NCI-H526 (cell line): ENCODE results near the gene HERC5.
A peak's percentile ranks its signal among the peaks of the same experiment; 100 is the strongest.
"Not testable (repeated sequence)": the region's sequence is repeated elsewhere in the genome, so short reads cannot be mapped to it uniquely, and the experiment has no call there.

ENCODE experiments used
- DNase-seq, 2 experiments: peaks; one replicate each; lab custom pipeline; 2025; lab: John Stamatoyannopoulos, UW

Gene HERC5

DNA sequence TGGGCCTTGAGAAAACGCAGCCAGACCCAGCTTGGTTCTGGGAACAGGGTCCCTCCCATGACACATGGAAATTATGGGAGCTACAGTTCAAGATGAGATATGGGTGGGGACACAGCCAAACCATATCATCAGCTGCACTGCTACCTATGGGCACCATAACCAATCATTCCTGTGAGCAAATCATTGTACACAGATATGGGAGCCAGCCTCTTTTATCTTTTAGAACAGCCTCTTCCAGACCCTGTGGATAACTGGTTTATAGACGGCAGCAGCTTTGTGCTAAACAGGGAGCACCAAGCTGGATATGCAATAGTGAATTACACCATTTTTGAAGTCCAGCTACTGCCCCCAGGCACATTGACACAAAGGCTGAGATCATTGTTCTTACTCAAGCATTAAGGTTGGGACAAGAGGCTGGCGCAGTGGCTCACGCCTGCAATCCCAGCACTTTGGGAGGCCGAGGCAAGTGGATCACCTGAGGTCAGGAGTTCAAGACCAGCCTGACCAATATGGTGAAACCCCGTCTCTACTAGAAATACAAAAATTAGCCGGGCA is 8.6 kb upstream of the HERC5 start:
- DNase-seq = not testable (repeated sequence)

DNA sequence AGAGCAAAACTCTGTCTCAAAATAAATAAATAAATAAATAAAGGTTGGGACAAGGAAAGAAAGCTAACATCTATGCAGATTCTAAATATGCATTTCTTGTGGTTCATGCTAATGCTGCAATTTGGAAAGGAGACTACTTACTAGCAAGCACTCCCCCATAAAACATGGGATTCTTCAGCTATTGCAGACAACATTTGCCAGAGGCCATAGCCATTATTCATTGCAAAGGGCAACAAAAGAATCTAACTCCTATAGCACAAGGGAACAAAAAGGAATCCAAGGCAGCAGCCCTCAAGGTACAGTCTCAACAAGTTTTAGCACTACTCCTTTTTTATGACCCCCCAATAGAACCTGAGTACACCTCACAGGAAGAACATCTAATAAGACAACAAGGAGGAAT is 8.0 kb upstream of the HERC5 start:
- no peak for DNase-seq

DNA sequence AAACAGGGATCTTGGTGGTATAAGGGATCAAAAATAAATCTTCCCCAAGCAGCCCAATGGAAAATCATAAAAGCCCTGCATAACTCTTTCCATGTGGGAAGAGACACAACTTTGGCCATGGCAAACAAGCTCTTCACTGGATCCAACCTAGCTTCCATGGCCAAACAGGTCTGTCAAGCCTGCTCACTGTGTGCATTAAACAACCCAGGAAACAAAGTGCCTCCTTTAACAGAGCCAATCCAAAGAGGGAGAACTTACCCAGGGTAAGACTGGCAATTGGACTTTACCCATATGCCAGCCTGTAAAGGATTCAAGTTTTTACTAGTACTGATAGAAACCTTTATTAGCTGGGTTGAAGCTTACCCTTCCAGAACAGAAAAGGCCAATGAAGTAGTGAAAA is 7.6 kb upstream of the HERC5 start:
- no peak for DNase-seq

DNA sequence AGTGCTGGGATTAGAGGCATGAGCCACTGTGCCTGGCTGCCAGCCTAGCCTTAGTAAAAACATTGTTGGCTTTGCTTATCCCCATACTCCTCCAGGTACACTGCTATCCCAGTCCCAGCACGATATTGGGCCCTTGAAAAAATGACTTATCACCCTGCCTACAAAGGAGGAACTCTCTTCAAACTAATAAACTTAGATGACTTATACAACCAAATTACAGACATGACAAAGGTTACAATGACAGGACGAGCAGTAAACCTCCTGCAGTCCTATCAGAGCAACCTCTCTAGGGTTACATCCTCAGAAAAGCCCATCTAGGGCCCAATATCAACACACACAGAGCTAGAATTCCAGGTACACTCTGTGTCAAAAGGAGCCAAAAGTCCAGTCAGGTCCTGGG is 5.7 kb upstream of the HERC5 start:
- no peak for DNase-seq

DNA sequence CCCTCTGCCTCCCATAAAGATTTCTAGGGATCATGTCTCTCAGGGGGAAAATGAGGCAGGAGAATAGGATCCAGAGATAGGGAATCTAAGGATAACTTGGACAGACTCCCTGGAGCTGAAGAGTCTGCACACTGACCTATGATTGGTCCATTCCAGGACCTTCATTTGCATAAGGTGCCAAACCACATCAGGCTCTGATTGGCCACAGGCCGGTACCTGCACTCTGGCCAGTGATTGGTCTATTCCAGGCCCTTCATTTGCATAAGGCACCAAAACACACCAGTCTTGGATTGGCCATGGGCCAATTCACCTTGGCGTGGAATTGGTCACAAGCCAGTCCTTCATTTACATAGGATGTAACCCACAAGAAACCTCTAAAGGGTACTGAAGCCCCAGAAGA is 4.0 kb upstream of the HERC5 start:
- no peak for DNase-seq

DNA sequence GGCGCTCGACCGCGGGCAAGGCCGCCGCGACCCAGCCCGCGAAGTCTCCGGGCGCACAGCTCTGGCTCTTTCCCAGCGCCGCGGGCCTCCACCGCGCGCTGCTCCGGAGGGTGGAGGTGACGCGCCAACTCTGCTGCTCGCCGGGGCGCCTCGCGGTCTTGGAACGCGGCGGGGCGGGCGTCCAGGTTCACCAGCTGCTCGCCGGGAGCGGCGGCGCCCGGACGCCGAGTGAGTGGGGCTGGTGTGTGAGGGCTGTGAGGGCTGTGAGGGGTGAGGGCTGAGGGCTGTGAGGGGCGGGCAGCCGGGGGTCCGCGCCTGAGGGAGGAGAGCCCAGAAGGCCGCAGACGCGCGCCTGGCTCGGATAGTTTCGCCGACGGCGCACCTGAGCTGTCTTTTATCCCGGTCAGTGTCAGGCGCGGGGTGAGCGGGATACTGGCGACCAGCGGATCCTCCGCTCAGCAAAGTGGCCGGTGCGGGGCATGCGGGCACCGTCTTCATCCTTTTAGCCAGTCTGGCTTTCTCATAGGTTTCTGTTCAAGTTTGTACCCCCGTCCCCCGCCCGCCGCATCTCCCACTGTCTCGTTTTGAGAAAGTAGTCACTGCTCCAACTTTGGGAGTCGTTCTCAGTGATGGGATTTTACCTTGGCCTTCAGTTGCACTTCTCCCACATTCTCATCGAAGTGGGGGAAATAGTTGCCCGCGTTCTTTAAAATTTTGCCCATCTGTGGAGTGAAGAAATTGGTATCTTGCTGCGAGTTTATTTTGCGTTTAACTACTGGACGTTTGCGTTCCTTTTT is 586 bp downstream of the HERC5 start:
- DNase-seq = peak in 1 of 2 experiments; percentile 63

DNA sequence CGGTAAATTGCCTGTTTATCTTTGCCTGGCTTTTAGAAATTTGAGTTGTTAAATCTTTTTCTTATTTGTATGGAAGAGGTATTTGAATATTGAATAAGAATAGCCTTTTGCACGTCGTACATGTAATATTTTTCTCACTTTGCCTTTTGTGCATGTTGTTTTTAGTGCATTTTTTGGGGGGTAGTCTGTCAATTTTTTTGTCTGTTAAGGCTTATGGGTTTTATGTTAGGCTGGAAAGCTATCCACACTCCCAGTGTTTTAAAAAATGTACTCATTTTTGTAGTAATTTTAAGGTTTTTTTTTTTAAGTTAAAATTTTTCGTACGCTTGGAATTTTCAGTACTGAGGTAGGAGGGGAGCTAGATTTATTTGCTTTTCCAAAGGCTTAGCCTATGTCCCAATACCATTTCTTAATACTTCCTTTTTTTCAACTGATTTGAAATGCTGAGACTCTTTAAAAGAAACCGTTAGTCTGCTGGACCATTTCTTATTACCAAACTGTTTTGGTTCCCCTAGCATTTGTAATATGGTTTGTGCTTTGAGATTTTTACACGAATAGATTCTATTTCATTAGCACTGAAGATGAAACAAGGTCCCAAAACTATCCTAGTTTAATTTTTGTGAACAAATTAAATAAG is 1.3 kb downstream of the HERC5 start:
- no peak for DNase-seq

DNA sequence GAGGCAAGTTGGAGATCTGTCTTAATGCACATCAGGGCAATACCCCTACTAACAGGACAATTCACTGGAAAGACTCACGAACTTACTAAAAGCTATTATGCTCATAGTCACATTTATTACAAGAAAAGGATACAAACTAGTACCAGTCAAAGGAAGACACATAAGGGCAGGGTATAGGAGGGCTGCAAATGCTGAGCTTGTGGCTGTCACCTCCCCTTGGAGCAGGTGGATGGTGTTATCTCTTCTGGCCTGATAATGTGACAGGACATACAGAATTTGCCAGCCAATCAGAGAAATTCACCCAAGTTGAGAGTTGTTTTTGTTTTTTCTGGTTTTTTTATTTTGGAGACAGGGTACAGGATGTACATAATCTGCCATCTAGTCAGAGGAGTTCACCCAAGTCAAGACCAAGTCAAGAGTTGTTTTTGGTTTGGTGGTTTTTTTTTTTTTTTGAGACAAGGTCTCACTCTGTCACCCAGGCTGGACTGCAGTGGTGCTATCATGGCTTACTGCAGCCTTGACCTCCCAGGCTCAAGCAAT is 8.8 kb downstream of the HERC5 start:
- no peak for DNase-seq

DNA sequence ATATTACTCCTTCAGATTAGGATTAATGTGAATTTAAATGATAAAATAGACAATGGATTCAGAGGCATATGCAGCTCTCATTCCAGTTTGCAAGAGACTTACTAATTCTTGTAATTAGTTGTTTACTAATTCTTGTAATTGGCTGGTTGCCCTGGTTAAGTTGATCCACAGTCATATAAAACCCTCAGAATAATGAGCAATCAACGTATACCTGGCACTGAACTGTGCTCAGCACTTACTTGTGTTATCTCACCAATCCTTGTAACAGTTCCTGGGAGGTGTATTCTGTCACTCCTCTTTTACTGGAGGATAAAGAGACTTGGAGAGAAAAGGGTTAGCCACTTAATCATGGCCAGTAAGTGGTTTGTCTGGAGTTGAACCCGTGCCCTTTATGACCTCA is 10.5 kb downstream of the HERC5 start:
- DNase-seq = no peak

DNA sequence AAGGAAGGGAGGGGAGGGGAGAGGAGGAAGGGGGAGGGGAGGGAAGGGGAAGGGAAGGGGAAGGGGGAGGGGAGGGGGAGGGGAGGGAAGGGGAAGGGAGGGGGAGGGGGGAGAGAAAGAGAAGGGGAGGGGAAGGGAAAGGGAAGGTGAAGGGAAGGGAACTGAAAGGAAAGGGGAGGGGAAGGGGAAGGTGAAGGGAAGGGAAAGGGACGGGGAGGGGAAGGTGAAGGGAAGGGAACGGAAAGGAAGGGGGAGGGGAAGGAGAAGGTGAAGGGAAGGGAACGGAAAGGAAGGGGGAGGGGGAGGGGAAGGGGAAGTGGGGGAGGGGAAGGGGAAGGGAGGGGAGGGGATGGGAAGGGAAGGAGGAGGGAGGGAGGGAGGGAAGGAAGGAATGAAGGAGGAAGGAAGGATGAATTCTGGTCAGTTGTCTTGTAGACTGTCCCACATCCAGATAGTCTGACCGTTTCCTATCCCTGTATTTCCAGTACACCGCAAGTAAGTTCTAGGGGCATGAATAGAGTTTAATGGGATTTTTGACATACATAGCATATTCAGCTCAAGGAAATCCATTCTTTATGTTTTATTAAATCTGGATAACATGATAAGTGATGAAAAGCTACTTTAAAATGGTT is 20.4 kb downstream of the HERC5 start:
- no peak for DNase-seq

DNA sequence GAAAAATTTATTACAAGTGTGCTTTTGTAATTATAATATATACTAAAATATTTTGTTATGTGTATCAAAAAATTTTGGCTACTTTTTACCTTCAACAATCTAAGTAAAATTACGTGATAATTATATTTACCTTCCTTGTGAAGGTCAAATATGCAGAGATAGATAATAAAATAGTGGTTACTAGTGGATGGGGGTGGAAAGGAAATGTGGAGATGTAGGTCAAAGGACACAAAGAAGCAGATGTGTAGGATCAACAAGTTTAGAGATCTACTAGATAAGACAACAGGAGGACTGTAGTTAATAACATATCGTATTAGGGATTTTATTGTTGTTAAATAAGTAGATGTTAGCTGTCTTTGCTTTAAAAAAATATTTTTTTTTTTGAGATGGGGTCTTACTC is 21.3 kb downstream of the HERC5 start:
- no peak for DNase-seq

DNA sequence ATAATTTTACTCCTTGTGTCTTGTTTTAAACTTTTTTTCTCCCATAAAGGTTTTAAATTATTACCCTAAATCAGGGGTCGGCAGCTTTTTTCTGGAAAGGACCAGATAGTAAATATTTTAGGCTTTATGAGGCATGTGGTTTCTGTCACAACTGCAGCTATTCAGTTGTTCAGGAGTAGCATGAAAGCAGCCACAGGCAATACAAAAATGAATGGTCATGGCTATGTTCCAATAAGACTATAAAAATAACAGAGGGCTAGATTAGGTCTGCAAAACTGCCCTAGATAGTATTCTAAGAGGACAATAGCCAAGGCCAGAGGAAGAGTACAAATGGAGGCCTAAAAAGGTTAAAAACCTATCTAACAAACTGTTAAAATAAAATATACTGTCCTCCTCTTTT is 24.6 kb downstream of the HERC5 start:
- DNase-seq = no peak

DNA sequence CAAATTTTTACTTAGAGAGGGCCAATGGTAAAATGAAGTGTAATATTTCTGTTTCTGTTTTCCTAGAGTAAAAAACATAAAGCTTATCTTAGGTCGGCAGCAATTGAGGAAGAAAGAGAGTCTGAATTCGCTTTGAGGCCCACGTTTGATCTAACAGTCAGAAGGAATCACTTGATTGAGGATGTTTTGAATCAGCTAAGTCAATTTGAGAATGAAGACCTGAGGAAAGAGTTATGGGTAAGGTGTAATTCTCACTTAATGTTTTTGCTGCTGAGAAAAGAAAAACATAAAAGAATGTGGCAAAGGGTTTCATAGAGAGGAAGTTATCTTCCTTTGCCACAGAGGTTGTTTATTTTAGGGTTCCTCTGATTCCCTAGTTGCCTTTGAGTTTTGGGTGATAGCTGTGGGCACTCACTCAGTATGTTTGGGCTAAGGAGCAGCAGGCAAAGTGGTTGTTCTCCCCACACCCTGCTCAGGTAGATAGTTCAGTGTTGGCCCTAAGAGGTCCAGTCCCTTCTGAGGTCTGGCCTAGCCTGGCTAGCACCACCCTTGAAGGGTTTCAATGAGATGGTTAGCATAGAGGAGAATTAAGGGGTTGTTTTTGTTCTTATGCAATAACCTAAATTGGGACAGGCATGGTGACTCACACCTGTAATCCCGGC is 32.3 kb downstream of the HERC5 start:
- no peak for DNase-seq

DNA sequence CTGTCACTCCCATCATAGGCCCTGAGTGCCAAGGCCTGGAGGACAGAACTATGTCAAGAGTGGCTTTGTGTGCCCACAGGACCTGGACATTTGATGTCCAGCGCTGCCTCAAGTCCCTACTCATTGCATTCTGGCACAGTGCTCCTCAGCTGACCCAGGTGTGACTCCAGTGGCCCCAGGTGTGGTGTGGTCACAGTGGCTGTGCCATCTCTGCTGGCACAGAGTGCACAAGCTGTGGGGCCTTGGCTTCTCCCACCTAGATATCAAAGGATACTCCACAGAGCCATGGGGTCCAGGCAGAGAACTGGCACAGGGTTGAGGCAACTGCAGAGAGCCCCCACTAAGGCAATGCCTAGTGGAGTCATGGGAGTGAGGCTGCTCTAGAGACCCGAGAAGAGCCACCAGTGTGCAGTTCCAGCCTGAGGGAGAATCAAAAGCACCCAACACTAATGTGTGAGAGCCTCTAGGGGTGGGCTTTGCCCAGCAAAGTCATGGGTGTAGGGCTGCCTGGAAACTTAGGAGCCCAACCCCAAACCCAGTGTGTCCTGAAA is 41.0 kb downstream of the HERC5 start:
- no peak for DNase-seq

DNA sequence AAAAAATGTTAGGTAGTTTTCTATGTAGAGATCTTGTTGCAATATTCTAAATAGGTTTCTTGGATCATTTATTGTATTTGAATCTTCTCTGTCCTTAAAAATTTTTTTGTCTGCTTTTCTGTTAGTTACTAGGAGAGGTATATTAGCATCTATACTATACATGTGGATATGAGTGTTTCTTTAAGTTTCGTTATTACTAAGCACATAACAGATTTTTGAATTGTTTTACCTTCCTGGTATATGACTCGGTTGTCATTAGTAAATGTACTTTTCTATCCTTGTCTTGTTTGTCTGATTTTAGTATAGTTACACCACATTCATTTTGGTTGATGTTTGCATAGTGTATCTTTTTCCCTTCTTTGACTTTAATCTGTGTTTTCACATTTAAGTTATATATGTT is 46.4 kb downstream of the HERC5 start:
- DNase-seq = no peak

DNA sequence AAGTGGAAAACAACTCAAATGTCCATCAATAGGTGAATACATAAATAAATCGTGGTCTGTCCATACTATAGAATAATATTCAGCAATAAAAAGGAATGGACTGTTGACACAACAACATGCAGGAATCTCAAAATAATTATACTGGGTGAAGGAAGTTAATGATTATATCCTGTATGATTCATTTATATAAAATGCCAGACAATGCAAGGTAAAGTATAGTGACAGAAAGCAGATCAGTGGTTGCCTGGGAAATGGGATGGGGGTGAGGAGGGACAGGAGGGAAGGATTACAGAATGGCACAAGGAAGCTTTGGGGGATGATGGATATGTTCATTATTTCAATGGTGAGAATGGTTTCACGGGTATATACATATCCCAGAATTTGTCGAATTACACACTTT is 54.3 kb downstream of the HERC5 start:
- no peak for DNase-seq

DNA sequence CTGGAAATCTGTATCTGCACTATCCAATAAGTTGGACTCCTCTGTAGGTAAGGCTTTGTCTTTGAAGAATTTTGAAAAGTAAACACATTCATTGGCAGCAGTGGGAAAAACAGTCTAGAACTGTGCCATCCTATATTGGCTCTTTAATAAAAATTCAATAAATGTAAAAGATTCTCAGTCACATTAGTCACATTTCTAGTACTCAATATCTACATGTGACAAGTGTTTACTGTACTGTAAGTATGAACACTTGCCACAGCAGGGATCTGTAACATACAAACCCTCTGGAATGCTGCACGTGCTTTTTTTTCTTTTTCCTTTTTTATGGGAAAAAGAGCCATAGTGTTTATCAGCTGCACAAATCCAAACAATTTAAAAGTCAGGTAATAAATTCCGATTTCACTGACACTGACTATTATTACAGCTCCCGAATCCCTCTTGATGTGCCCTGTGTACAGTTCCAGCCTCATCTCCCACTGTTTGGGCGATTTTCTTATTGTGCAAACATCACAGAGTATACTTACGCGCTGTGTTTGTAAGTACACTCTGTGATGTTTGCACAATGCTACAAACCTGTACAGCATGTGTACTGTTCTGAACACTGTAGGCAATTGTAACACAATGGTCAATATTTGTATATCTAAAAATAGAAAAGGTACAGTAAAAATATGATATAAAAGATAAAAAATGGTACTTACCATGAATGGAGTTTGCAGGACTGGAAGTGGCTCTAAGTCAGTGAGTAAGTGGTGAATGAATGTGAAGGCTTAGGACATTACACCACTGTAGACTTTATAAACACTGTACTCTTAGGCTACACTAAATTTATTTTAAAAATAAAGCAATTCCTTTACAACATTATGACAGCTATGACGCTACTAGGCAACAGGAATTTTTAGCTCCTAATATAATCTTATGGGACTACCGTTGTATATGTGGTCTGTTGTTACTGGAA is 57.9 kb downstream of the HERC5 start:
- no peak for DNase-seq

DNA sequence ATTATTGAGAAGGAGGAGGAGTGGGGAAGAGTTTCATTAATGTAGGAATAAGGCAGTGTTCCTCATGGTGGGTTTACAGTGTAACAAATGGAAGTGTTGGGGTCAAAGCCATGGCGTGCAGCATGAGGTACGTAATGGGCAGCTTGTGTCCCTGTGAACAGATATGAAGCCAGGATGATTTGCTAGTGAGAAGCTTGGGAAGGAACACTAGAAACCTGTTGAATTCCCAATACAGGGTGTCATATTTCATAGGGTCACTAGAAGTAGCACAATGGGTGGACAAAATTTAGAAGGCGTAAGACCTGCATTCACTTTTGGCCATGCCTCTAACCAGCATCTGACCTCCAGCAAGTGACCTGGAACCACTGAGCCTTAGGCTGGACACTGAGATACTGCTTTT is 59.8 kb downstream of the HERC5 start:
- DNase-seq = no peak

DNA sequence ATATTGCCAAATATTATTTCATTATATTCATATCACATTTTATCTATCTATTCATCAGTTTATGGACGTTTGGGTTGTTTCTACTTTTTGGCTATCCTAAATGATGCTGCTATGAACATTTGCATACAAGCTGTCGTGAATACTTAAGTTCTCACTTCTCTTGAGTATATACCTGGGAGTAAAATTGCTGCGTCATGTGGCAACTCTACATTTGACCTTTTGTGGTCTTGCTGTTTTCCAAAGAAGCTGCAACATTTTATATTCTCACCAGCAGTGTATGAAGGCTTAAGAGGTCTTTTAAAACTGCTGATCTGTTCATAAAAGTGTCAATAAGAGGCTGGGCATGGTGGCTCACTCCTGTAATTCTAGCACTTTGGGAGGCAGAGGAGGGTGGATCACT is 60.9 kb downstream of the HERC5 start:
- DNase-seq = no peak

DNA sequence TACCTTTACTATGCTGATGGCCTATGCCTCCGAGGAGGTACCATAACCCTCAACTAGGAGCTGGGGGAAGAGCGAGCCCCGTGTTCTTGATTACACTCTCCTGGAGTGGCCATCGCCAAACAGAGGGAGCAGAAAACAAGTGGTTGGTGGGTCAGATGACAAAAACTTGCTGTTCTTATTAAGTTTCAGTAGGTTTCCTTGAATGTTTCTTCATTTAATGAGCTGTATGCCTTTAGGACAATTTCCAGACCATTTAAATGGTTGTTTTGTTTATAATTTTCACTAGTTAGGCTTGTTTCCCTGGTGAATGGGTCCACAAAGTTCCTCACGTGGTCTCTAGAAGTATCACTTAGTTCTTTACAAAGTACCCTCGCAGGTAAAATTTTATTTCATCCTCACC is 62.0 kb downstream of the HERC5 start:
- no peak for DNase-seq
